ENCODE results near the gene ATP5PF.
"Not testable (repeated sequence)": the region's sequence is repeated elsewhere in the genome, so short reads cannot be mapped to it uniquely, and the experiment has no call there.

ATP5PF gene, protein sequence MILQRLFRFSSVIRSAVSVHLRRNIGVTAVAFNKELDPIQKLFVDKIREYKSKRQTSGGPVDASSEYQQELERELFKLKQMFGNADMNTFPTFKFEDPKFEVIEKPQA

DNA sequence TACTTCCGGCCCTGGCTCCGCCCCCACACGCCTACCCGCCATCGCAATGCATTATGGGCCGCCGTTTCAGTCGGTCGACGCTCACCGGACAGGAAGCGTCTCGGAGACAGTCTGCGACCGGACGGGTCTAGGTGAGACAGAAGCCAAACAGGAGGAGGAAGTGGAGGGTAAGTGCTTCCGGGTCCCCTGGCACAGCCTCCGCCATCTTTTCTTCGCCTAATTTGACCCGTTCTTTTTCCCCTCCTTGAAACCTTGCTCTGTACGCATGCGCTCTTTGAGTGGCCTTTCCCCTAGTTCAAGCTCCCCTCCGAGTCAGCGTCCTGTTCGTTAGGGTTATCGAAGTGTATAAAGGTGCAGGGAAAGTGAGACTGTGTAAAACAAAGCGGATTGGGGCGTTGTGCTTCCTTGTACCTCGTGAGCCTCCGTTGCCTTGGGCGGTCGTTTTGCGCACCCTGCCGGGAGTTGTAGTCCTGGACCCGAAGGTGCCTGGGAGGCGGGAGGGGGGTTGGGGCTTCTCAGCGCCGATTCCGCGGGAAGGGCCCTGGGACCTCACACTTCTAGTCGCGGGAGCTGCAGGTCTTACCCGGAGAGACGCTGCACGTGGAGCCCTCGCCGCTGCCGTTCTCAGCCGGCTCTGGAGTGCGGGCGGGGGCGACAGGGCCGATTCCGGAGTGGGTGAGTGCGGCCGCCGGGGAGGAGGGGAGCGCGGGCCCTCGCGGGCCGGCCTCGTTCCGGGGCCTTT is at the start of gene ATP5PF, which contains the start of gene GABPA:
Gene ATP5PF (minus strand): TSS at position 1 of the 742 bp plus-strand sequence. CDS start 5,110 bp downstream, outside the sequence.
Gene GABPA (plus strand): TSS at position 69 of the 742 bp plus-strand sequence. CDS start 6,627 bp downstream, outside the sequence.
- DNase-seq, result peak; percentile 99

DNA sequence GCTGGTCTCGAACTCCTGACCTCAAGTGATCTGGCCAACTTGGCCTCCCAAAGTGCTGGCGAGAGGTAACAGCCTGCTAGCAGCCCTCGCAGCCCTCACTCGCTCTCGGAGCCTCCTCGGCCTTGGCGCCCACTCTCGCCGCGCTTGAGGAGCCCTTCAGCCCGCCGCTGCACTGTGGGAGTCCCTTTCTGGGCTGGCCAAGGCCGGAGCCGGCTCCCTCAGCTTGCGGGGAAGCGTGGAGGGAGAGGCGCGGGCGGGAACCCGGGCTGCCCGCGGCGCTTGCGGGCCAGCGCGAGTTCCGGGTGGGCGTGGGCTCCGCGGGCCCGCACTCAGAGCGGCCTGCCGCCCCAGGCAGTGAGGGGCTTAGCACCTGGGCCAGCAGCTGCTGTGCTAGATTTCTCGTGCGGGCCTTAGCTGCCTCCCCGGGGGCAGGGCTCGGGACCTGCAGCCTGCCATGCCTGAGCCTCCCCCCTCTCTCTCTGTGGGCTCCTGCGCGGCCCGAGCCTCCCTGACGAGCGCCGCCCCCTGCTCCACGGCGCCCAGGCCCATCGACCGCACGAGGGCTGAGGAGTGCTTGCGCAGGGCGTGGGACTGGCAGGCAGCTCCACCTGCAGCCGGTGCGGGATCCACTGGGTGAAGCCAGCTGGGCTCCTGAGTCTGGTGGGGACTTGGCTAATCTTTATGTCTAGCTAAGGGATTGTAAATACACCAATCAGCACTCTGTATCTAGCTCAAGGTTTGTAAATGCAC is 43.6 kb upstream of the ATP5PF start:
- not testable (repeated sequence) for DNase-seq

DNA sequence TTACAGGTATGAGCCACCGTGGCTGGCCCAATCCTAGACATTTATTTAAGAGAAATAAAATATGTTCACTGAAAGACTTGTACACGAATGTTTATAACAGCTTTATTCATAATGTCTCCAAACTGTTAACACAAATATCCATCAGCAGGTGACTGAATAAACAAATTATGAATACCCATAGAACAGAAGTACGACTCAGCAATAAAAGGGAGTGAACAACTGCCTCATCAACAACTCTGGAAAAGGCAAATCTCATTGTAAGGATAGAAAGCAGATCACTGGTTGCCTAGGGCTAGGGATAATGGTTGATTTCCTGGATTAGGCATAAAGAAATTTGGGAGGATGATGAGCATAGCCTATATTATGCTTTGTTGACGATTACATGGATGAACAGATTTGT is 41.7 kb upstream of the ATP5PF start:
- DNase-seq, result no peak

DNA sequence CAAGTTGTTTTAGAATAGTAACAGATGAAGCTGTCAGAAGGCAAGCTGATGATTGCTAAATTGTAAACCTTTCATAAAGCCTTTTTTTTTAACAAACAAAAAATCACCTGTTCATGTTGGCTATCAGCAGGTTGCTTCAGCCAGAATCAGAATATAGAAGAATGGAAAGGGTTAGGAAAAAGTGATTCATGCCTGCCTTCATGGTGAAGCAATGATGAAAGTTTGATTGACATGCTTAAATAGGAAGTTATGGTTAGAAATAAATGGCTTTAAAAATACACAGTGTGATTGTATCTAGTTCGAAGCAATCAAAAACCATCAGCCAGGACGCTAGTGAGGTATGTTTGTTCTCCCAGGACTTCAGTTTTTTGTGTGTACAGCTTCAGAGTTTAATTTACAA is 38.0 kb upstream of the ATP5PF start:
- DNase-seq, result no peak

DNA sequence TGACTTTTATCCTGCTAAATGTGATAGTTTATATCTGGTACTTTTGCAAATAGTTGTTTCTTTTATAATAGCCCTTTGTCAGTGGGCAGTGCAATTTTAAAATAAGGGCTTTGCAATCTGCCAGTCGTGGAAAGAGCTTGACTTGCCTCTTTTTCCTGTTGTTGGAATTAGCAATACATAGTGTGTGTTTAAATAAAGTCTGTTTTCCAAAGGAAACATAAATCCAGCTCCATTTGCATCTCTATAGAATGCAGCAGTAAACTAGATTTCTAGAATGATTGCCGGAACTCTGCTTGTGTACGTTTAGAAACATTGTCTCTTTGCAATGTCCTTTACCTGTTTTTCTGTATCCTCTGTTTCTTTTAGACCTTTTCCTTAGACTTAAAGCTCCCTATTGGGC is 33.2 kb upstream of the ATP5PF start:
- no peak for DNase-seq

DNA sequence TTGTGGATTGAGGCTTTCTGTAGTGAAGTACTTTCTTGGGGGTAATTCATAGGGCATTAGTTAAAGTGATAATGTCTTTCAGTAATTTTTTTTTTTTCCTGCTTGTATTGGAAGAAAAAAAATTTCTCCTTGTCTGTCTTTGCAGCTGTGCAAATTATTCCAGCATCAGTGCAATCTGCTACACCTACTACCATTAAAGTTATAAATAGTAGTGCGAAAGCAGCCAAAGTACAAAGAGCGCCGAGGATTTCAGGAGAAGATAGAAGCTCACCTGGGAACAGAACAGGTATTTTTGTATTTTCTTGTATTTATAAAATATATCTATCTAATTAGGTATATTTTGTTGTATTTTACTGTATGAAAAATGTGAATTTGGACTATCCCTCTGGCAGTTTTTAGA is 29.4 kb upstream of the ATP5PF start:
- no peak for DNase-seq

DNA sequence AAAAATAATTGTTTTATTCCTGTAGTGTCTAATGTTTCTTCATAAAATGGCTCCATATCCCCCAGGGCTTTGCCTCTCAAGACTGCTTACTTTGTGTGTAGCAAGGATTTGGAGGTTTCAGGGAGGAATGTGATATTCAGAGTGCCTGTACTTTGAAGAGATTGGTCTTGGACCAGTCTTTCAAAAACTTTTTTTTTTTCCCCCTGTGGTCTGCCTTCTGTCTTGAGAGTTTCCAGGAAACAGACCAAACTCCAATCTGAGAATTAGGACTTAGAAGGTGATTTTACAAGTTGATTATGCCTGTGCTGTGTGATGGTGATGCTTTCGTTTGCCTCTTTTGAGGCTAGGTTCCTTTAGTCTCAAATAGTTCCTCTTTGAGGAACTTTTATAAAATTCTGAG is 26.0 kb upstream of the ATP5PF start:
- no peak for DNase-seq

- DNase-seq, result no peak
These were observed 25.4 kb upstream of the ATP5PF start for GRCh38 chr21:25760061-25760460.

DNA sequence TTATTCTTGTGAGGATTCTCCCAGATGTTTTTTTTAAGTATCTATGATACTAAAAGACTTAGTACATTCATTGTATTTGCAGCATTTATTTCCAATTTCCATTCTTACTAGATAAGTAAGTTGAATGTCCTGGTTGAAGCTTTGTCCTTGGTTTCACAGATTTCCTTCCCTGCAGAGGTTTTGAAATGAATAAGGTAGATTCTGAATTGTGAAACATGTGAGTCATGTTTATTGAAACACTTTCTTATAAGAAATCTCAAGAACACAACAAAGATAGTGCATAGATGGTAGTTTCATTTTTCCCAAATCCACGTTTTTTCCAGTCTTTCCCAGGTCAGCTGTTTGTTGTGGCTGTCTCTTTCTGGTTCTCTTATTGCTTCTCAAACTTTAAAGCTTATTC is 24.9 kb upstream of the ATP5PF start:
- DNase-seq, result no peak

- no peak for DNase-seq
These were observed 22.8 kb upstream of the ATP5PF start for GRCh38 chr21:25757531-25757930.

- no peak for DNase-seq
These were observed 21.7 kb upstream of the ATP5PF start for GRCh38 chr21:25756190-25756932.

DNA sequence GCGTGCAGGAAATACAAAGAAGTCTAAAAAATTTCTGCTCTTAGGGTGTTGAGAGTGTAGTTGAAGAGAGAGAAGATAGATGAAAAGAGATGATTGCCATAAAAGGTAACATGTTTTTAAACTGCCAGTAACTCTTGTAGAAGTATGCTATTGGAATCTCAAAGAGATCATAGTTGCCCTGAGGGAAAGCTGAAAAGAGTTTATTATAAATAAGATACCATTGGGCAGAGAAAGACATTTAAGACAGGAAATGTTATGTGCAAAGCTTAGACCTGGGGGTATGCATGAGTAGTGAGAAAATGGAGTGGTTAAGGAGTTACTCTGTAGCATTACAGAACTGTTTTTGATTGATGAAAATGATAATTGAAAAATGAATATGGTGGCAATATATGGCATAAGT is 17.7 kb upstream of the ATP5PF start:
- DNase-seq, result no peak

DNA sequence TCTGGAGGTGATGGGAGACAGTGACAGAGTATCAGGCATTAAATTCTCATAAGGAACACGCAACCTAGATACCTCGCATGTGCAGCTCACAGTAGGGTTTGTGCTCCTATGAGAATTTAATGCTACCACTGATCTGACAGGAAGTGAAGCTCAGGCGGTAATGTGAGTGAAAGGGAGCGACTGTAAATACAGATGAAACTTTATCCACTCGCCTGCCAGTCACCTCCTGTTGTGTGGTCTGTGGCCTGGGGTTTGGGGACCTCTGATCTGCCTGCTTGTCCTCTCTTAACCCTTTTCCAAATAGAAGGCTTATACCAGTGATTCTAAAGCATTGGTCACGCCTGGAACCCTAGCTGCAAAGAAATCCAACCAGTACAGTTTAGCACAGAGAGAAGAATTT is 15.4 kb upstream of the ATP5PF start:
- no peak for DNase-seq

- no peak for DNase-seq
These were observed 10.2 kb upstream of the ATP5PF start for GRCh38 chr21:25744854-25745253.

- DNase-seq, result no peak
These were observed 8.2 kb upstream of the ATP5PF start for GRCh38 chr21:25742900-25743299.

GRCh38 chr21:25737421-25737820 is 2.7 kb upstream of the ATP5PF start:
- DNase-seq, result no peak

GRCh38 chr21:25735646-25736597 is 1.2 kb upstream of the ATP5PF start:
- DNase-seq, result peak; percentile 84

- no peak for DNase-seq
These were observed 125 bp downstream of the ATP5PF start for GRCh38 chr21:25734654-25734903.

GRCh38 chr21:25733859-25734653 is 648 bp downstream of the ATP5PF start:
- peak; percentile 46 for DNase-seq

- no peak for DNase-seq
These were observed 2.5 kb downstream of the ATP5PF start for GRCh38 chr21:25732091-25732760.

GRCh38 chr21:25722631-25723030 is 12.1 kb downstream of the ATP5PF start:
- no peak for DNase-seq
